Mucosa of descending colon (tissue), 3 donors: Measurements from ENCODE around the gene DEDD. TPM values are rescaled to one million over a fixed set of nuclear protein-coding genes. Genes with fewer than 3 reads are reported as not detected.

ENCODE experiments used
- ATAC-seq: fragments of 200-7000 bp; cut with Tn5 transposase; one replicate; pipeline ENCODE4 v1.9.1; 2020; ENCODE audit warnings: mild to moderate bottlenecking, moderate library complexity
- DNase-seq, 3 donors: peaks; one replicate each; pipeline ENCODE4 v3.0.0-alpha.2; 2020
- H3K36me3 ChIP-seq: fragments of 200-600 bp; one replicate; pipeline ENCODE4 v1.8.0; 2021; ENCODE audit warnings: low read depth, mild to moderate bottlenecking
- H3K4me1 ChIP-seq: fragments of 200-600 bp; one replicate; pipeline ENCODE4 v1.8.0; 2021; ENCODE audit warnings: low read depth, mild to moderate bottlenecking
- H3K4me3 ChIP-seq: fragments of 200-600 bp; one replicate; pipeline ENCODE4 v1.8.0; 2021; ENCODE audit warnings: mild to moderate bottlenecking
- H3K9me3 ChIP-seq: fragments of 200-600 bp; one replicate; pipeline ENCODE4 v1.8.0; 2021; ENCODE audit warnings: mild to moderate bottlenecking
- intact Hi-C, 2 donors: fragments of 100-400 bp; cut with DNase I in 1 of 2; cut with micrococcal nuclease in 1 of 2; formaldehyde crosslinking; loops; one replicate each; pipeline versions ENCODE4 v1.11.0 to v1.11.1; 2022; cut with DNase I, micrococcal nuclease
- total RNA-seq, 3 donors: library from RNA; stranded (reverse); fragmentation: NEBNext Ultra II Directional in 2 of 3; extraction: Animal tissue kit (Norgen Biotek cat#: 25700) in 2 of 3; gene quantifications; one replicate each; pipeline versions ENCODE4 v1.2.1 to v1.2.4, GENCODE V29; 2021 to 2023
- TF ChIP-seq, protein P1 (sequence below): fragments of 200-600 bp; IDR thresholded peaks from one replicate; pipeline ENCODE4 v1.8.0; 2022; ENCODE audit warnings: antibody characterized with exemption, mild to moderate bottlenecking
- donor health status: DM: no; HTN: no; CAD: no; lungs with moderate emphysema.
- donor health status: DM: no; HTN: no; CAD: no.
- donor health status: DM: no; HTN: yes; CAD: no.

Gene DEDD
- total RNA-seq, 3 donors from 2014 or later = 33.3 to 43.0 (median 37.2) TPM

- TF ChIP-seq, protein P1, sequence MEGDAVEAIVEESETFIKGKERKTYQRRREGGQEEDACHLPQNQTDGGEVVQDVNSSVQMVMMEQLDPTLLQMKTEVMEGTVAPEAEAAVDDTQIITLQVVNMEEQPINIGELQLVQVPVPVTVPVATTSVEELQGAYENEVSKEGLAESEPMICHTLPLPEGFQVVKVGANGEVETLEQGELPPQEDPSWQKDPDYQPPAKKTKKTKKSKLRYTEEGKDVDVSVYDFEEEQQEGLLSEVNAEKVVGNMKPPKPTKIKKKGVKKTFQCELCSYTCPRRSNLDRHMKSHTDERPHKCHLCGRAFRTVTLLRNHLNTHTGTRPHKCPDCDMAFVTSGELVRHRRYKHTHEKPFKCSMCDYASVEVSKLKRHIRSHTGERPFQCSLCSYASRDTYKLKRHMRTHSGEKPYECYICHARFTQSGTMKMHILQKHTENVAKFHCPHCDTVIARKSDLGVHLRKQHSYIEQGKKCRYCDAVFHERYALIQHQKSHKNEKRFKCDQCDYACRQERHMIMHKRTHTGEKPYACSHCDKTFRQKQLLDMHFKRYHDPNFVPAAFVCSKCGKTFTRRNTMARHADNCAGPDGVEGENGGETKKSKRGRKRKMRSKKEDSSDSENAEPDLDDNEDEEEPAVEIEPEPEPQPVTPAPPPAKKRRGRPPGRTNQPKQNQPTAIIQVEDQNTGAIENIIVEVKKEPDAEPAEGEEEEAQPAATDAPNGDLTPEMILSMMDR = no peak
- intact Hi-C loops = no loop called here
- H3K9me3 ChIP-seq = no peaks in the 10 kb centered on the region
- H3K4me3 ChIP-seq = no peak overlapping the region
- H3K4me1 ChIP-seq = no peaks in the 10 kb centered on the region
- H3K36me3 ChIP-seq = no peaks in the 10 kb centered on the region
- DNase-seq (no peak), ATAC-seq (no peak)
Observed at GRCh38 chr1:161145832-161146231, 13.4 kb upstream of the DEDD start.

- Histone ChIP-seq H3K4me1 (no peaks in the 10 kb centered on the region), H3K9me3 (no peaks in the 10 kb centered on the region), H3K36me3 (no peaks in the 10 kb centered on the region), H3K4me3 (no peak overlapping the region)
- ATAC-seq (no peak), DNase-seq (no peak)
- TF ChIP-seq, protein P1 = no peak
- intact Hi-C loops = no loop called here
Observed at GRCh38 chr1:161140755-161141400, 8.4 kb upstream of the DEDD start.

- TF ChIP-seq, protein P1 = peak; percentile 10
- Histone ChIP-seq H3K4me1 (no peaks in the 10 kb centered on the region), H3K4me3 (no peak overlapping the region), H3K36me3 (no peaks in the 10 kb centered on the region), H3K9me3 (no peaks in the 10 kb centered on the region)
- intact Hi-C loops = no loop called here
- peak in 1 of 3 donors; percentile 80 for DNase-seq
- peak; percentile 30 for ATAC-seq
Observed at GRCh38 chr1:161139766-161140165, 7.3 kb upstream of the DEDD start.

DNA sequence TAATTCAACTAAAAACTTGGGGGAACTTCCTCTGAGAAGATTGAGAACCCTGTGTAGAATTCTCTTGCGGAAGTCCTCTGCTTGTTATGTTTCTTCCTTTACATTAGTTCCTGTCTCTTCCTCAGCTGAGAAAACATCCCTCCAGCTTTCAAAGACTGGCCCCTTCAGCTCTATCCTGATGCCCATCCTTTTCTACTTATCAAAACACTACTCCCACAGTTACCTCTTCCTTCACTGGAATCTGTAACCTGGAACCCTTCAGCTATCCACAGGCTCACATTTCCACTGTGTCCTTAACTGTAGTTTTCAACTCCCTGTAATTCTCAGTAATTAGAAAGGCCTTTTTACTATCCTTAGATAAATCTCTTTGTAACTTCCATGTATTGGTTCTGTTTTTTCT, 6.0 kb upstream of the DEDD start:
- no peaks in the 10 kb centered on the region for H3K9me3 ChIP-seq
- intact Hi-C loops = no loop called here
- TF ChIP-seq, protein P1 = no peak
- no peak for ATAC-seq
- peaks cover 12% of the 10 kb centered on the region for H3K4me1 ChIP-seq
- no peak for DNase-seq
- H3K36me3 ChIP-seq = no peaks in the 10 kb centered on the region
- H3K4me3 ChIP-seq = no peak overlapping the region

- H3K36me3 ChIP-seq = no peaks in the 10 kb centered on the region
- TF ChIP-seq, protein P1 = no peak
- ATAC-seq (no peak), DNase-seq (no peak)
- H3K4me1 ChIP-seq = peaks cover 13% of the 10 kb centered on the region
- no peaks in the 10 kb centered on the region for H3K9me3 ChIP-seq
- intact Hi-C loops = no loop called here
- H3K4me3 ChIP-seq = no peak overlapping the region
Observed at GRCh38 chr1:161137881-161138280, 5.4 kb upstream of the DEDD start.
